ENCODE measurements around the gene SLC22A31.

The SLC22A31 gene

GRCh38 chr16:89216315-89217137 lies 16.2 kb upstream of the SLC22A31 start:
- peak; percentile 74 for DNase-seq

- no peak for DNase-seq
Measured at GRCh38 chr16:89210904-89211515, 10.7 kb upstream of the SLC22A31 start.

- no peak for DNase-seq
Measured at GRCh38 chr16:89210165-89210903, 10.0 kb upstream of the SLC22A31 start.

GRCh38 chr16:89209522-89210044 lies 9.2 kb upstream of the SLC22A31 start:
- no peak for DNase-seq

GRCh38 chr16:89207993-89208392 lies 7.7 kb upstream of the SLC22A31 start:
- no peak for DNase-seq

GRCh38 chr16:89202422-89203215 lies 2.3 kb upstream of the SLC22A31 start:
- no peak for DNase-seq

- peak; percentile 78 for DNase-seq
Measured at GRCh38 chr16:89201439-89202377, 1.4 kb upstream of the SLC22A31 start.

GRCh38 chr16:89200850-89201411 lies 594 bp upstream of the SLC22A31 start:
- DNase-seq = no peak

- DNase-seq = no peak
Measured at GRCh38 chr16:89199241-89200123, 855 bp downstream of the SLC22A31 start.

GRCh38 chr16:89198417-89199240 lies 1.7 kb downstream of the SLC22A31 start:
- no peak for DNase-seq

- DNase-seq = no peak
Measured at GRCh38 chr16:89197633-89198416, 2.5 kb downstream of the SLC22A31 start.

- DNase-seq = no peak
Measured at GRCh38 chr16:89197033-89197632, 3.2 kb downstream of the SLC22A31 start.

- no peak for DNase-seq
Measured at GRCh38 chr16:89195521-89196171, 4.7 kb downstream of the SLC22A31 start.

- no peak for DNase-seq
Measured at GRCh38 chr16:89194340-89195311, 5.7 kb downstream of the SLC22A31 start.

- no peak for DNase-seq
Measured at GRCh38 chr16:89193576-89194293, 6.6 kb downstream of the SLC22A31 start.
